ENCODE results near the gene CACNG8.
A peak's percentile ranks its signal among the peaks of the same experiment; 100 is the strongest.
"Not testable (repeated sequence)": the region's sequence is repeated elsewhere in the genome, so short reads cannot be mapped to it uniquely, and the experiment has no call there.

Gene CACNG8

DNA sequence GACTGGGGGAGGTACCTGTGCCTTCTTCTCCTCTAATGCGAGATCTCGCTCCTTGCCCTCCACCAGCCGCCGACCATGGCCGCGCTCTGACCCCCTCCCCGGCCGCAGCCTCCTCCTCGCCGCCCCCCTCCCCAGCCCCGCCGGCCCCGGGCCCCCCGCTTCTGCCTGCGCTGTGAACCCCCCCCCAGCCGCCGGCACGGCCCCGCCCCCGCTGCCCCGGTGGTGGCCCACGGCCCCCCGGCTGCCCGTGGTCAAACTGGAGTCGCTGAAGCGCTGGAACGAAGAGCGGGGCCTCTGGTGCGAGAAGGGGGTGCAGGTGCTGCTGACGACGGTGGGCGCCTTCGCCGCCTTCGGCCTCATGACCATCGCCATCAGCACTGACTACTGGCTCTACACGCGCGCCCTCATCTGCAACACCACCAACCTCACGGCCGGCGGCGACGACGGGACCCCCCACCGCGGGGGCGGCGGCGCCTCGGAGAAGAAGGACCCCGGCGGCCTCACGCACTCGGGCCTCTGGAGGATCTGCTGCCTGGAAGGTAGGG is at the start of gene CACNG8:
Gene CACNG8 (plus strand): TSS at position 51 of the 545 bp plus-strand sequence.
- no peak for DNase-seq

DNA sequence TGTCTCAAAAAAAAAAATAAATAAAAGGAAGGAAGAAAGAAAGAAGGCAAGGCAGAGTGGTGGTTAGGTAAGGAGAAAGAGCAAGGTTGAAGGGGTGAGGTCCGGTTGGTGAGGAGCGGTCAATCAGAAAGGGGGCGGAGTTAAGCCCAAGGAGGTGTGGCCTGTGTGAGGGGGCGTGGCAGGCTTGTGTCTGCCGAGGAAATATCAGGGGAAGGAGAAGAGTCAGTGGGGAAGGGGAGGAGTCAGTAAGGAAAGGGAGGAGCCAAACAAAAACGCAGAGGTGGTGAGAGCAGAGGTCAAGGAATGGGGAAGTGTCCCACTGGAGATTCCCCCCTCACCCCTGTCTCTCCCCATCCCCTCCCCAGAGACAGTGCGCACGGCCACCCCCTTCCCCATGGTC is 47.7 kb upstream of the CACNG8 start:
- DNase-seq = no peak

DNA sequence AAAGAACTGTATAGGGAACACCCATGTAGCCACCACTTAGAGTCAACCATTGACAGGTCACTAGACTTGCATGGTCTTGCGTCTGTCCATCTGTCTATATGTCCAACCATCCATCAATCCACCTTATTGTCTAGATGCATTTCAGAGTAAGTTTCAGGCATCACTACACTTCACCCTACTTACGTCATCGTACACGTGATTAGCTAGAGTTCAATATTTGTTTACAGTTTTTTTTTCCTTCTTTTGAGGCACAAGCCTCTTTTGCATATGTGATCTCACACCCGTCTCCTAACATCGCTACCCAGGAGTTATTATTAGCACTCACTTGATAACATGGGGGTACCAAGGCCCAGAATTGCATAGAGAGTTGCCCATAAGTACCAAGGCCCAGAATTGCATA is 46.7 kb upstream of the CACNG8 start:
- DNase-seq = no peak

DNA sequence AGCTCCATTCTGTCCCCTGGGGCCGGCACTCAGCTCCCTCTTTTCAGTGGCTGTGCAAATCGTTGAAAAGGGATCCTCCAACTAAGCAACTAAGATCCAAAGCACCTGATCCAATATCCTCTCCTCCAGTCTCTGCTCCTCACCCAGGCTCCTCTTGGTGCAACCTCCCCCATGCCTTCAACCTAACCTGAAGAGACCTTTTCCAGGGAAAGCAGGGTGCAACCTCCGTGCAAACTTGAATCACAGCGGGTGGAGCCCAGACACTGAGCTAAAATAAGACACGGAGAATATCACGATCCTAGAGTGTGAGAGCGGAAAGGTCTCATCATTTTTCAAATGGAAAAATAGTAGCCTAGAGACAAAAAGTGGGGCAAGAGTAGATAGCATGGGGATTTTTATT is 45.4 kb upstream of the CACNG8 start:
- DNase-seq = no peak

DNA sequence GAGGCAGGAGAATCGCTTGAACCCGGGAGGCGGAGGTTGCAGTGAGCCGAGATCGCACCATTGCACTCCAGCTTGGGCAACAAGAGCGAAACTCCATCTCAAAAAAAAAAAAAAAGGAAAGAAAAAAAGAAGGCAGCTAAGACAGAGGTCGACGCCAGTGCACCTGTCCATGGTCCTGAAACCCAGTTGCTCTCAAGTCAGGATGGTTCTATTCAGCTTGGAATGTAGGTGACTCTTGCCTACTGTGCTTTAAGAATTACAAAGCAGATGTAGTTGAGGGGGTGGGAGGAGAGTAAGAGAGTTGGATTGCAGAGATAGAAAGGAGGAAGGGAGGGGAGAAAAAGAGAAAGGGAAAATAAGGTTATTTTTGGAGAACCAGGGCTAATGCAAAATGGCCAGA is 35.0 kb upstream of the CACNG8 start:
- no peak for DNase-seq

DNA sequence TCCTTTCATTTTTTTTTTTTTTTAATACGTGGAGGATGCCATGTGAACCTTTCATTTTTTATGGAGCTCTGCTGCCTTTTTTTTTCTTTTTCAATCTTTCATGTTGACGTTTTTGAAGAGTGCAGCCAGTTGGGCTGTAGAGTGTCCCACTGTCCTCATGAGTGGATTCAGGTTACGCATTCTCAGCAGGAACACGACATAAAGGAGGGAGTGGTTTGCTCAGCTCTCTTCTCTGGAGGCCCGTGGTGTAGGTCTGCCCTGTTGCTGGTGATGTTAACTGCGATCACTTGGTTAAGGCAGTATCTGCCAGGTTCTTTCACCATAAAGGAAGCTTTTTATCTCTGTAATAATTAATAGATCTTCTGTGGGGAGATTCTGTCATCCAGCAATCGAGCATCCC is 26.7 kb upstream of the CACNG8 start:
- no peak for DNase-seq

DNA sequence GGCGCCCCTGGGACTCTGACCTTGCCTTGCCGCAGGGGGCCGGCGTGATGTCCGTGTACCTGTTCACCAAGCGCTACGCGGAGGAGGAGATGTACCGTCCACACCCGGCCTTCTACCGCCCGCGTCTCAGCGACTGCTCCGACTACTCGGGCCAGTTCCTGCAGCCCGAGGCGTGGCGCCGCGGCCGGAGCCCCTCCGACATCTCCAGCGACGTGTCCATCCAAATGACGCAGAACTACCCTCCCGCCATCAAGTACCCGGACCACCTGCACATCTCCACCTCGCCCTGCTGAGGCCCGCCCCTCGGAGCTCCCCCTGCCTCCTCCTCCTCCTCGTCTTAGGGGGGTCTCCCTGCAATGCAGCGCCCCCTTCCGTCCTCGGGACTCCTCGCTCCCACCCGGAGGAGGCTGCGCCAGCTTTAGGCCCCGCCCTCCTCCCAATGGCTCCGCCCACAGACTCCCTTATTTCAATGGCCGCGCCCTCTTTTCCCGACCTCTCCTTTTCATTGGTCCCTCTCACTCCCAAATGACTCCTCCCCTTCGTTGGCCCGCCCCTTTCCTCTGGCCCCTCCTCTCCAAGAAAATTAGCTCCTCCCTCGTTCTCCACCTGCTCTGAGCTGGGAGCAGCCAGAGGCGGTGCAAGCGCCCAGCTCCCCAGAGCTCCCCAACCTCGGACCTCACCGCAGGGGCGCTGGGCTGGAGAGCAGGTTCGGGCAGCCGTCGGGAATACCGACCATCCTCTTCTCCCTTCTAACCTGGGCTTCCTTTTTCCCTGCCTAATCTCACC is 20.5 kb upstream of the CACNG8 start:
- no peak for DNase-seq

DNA sequence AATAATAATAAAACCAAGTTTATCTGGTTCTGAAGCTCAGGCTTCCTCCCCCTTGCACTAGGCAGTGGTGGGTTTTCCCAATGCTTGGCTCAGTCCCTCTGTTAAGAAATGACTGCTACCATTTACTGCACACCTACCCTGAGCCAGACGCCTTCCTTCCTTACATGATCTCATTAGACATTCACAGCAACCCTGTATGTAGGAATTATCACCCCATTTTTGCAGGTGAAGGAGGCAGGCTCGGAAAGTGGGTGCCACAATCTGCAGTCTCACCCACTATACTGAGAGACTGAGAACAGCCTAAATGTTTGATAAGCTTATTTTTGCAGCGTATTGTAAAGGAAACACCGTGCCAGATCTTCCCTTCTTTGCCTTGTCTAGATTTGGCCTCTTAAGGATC is 18.3 kb upstream of the CACNG8 start:
- DNase-seq = no peak

DNA sequence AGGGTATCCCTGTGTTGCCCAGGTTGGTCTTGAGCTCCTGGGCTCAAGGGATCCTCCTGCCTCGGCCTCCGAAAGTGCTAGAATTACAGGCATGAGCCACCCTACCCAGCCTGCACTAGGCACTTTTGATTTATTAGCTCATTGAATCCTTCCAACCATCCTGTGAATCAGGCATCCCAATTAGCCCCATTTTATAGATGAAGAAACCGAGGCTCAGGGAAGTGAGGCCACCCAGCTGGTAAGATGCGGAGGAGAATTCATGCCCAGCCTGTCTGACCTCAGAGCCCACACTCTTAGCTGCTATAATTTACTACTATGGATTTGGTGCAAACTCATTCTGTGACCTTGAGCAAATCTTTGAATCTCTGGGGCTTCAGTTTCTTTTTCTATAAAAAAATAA is 17.8 kb upstream of the CACNG8 start:
- no peak for DNase-seq

DNA sequence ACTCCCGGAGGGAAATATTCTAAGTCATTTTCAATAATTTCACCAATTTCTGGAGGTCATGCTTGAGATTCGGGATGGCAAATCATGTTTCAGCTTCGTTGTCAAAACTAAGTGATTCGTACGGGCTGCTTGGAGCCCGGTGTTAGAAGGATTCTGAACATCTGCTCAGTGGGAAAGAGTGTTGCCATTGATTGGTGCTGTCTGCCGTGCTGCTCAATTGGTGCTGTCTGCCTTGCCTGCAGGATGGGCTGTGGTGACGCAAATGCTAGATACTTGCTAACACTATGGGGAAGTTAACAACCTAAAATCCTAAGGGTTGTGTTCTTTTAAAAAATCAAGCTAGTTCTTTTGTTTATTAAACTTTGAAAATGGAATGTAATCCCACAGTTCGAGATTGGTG is 17.3 kb upstream of the CACNG8 start:
- no peak for DNase-seq

DNA sequence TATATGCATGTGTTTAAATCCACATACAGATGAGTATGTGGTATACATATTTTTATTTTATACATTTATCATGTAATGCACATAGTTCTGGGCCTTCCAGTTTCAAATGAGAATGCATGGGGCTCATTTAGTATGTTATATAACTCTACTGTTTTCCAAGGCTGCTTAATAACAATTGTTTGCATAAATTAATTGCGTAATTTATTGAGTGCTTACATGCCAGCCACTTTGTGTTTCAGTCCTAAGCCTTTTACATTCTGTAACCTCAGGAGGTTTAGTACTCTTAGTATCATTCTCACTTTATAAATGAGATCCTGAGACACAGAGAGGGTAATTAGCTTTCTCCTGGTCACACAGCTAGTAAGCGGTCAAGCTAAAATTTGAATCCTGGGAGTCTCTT is 16.7 kb upstream of the CACNG8 start:
- DNase-seq = no peak

DNA sequence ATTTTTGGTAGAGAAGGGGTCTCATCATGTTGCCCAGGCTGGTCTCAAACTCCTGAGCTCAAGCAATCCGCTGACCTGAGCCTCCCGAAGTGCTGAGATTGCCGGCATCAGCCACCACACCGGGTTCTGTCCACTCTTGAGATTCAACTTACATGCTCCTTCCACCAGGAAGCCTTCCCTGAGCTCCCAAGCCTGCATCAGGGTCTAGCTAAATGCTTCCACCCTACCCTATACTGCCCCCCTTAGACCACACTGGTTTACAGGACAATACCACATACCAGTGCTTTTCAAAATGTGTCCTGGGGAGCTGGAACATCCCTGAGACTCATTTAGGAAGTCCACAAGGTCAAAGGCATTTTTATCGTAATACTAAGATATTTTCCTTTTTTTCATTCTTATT is 15.1 kb upstream of the CACNG8 start:
- DNase-seq = no peak

DNA sequence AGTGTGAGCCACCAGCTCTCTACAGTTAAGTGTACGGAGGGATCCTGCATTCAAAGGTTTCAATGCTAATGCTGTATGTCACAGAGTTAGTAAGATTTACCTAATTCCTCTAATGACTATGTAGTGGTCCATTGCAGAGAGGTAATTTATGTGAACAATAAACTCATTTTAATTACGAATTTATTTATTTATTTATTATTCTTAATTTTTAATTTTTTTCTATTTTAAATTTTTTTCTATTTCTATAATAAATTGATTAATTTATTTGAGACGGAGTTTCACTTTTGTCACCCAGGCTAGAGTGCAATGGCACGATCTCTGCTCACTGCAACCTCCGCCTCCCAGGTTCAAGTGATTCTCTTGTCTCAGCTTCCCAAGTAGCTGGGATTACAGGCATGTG is 14.1 kb upstream of the CACNG8 start:
- not testable (repeated sequence) for DNase-seq

DNA sequence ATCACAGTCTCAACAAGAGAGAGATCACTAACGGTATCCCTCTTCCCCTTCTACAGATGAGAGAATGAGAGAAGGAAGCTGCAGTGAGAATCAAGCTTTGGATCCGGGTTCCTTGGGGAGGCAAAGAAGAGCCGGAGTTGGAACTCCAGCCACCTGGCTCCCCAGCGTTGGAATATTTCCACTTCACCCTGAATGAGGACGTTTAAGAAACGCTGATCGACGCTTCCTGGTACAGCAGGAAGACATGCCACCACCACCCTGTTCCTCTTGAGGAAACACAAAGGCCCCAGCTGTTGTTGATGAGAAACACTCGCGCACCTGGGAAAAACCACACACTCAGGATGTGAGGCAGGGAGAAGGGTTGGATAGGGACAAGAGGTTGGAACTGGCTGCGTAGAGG is 11.3 kb upstream of the CACNG8 start:
- peak; percentile 26 for DNase-seq

DNA sequence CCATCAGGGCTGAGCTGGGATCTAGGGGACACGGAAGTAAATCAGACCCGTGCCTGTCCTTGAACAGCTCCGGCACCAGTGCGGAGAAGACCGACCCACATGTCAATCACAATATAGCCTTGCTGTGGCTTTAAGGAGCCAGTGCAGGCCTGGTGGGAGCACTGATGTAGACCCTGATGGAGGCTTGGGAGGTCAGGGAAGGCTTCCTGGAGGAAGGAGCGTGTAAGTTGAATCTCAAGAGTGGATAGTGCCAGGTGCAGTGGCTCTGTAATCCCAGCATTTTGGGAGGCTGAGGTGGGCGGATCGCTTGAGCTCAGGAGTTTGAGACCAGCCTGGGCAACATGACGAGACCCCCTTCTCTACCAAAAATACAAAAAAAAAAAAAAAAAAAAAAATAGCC is 10.8 kb upstream of the CACNG8 start:
- DNase-seq = no peak

DNA sequence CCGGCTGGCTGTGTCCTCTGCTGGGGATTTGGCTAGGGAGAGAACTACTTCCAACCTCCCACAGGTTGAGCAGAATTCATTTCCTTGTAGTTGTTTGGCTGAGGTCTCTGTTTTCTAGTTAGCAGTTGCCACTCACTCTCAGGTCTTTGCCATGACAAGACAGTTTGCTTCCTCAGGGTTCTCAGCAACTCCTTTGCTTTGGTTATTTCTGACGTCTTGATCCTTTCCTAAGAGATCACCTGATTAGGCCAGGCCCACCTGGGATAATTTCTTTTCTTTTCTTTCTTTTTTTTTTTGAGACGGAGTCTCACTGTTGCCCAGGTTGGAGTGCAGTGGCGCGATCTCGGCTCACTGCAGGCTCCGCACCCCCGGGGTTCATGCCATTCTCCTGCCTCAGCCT is 9.4 kb upstream of the CACNG8 start:
- no peak for DNase-seq

DNA sequence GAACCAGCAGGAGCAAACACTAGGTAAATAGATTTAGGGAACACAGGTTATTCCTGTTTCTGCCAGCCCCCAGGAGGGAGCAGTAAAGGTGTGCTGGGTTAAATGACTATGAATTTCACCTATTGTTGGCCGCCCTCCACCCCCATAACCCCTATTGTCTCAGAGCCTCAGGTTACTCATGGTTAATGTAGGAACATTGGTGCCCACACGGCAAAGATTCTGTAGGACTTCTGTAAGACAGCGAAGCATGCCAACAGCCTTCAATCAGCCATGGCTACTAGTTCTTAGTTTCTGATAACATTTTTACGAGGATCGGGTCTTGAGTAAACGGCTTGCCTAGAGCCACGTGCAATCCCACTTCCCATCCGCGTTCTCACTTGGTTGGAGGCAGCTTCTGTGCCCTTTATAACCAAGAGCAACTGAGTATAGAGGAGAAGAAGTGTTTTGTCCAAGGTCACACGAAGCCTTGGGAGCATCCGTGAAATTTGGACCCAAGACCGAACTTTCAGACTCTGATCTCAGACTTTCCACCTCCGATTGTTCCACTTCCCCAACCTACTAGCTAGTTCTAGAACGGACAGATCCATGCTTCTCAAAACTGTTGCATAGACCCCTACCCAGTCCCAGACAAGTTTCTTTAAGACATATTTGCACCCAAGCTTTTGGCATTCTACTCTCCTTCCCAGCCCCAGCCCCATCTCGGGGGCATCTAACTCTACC is 5.1 kb upstream of the CACNG8 start:
- DNase-seq = no peak

DNA sequence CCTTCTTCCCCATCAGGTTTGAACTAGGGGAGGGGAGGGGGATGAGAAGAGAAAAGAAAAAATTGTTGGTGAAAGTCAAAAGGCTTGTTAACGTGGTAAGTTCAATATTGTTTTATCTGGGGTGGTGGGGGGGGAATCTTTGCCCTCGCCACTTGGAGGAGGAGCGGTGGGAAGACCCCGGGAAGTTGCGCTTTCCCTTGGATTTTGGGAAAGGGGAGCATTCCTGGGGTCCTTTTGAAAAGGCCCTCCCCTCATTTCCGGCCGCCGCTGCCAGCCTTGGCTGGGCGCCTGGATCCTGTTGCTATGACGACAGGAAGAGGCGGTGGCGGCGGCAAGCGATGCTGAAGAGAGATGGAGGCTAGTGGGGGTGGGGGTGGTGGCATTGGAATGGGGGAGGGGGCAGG is 4.6 kb upstream of the CACNG8 start:
- DNase-seq = no peak

DNA sequence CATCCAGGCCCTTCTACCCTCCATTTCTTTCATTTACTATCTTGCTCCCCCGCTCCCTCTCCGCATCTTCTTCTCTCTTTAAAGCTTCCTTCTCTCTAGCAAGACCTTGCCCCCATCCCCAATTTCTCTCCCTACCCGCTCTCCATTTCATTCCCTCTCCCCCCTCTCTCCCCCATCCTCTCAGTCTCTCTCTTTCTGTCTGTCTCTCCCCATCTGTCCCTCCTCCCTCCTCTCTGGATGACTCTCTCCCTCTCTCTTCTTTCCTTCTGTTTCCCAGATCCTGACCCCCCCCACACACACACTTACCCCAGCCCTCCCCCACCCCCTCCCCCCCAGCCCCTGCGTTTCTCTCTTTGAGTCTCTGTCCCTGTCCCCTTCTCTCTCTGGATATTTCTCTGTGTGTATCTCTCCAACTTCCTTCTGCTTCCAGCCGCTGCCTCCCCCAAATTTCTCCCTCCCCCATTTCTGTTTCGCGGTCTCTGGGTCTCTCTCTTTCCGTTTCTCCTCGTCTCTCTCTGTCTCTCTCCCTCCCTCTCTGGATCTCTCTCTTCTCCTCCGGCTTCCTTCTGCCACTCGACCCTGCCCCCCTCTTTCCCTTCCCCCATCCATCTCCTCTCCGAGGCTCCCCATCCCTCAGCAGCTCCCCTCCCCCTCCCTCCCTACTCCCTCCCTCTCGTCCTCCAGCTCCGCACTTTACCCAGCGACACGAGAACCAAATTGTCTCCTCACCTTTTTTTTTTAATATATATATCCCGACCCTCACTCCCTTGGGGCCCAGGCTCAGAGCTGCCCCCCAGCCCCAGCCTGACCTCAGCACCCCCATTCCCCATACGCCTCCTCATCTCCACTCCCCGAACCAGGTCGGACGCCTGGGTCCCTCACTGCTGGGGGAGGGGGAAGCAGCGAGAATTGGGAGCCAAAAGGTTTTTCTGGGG is 3.6 kb upstream of the CACNG8 start:
- no peak for DNase-seq

DNA sequence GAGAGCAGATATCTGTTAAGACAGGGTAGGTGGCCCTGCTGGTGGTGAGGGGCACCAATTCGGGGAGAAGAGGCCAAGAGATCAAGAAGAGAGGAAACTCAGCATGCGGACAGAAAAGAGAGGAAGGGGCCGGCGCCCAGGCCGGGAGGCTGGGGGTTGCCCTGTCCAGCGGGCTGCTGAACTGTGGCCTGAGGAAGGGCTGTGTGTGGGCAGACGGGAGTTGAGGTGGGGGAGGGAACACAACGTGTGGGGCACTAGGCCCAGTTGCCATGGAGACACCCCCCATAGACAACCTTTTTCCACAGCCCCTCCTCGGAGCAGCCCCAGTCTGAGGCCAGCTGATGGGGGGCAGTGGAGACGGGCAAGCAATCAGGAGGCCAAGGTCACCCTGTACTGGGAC is 2.5 kb upstream of the CACNG8 start:
- no peak for DNase-seq

DNA sequence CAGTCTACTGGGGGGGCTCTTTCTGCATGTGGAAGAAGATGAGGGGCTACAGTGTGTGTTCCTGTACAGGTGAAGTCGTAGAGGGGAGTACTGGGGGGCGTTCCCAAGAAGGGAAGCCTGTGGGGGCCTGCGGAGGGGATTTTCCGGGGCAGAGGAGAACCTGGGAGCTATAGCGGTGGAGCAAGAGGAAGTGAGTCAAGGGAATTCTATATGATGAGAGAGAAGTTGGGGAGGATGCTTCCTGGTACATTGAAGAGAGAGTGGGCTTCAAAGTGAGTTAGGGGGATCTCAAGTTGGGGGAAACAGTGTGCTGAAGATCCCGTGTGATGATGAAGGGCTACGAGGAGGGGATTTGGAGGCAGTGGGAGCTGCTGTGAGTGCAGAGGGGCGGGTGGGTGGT is 1.9 kb upstream of the CACNG8 start:
- no peak for DNase-seq

DNA sequence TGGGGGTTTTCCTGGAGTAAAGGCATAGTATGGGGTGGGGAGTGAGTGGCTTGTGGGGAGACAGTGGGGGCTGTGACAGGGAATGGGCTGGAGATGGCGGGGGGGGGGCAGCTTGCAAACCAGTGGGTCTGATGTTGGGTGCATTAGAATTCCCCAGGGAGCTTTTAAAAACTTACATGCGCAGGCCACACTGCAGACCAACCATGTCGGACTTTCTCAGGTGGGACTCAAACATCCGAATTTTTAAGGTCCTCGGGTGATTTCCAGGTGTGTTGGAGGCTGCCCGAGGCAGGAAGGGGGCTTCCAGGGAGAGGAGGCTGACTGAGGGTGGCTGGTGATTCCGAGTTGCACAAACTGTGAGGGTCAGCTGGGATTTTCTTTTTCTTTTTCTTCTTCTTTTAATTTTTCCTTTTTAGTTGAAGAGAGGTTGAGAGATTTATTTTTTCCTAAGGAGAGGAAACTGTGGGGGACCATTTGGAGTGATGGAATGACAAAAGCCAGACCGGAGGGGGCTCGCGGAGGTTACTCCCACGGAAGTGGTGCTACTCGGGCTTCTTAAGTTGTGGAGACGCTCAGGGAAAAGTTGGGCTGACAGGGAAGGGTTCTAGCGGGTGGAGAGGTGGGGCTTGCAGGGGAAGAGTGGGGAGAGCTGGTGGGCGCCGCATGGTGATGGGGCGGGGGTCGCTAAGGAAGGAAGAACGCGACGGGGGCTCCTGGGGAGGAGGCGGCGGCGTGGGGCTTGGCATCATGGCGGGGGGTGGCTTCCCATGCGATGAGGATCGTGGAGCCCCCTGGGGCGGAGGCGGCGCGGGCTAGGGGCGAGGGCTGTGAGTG is 997 bp upstream of the CACNG8 start:
- no peak for DNase-seq

Data from NCI-H2029 (cell line).